Stimulated activated CD8-positive, alpha-beta memory T cell treated with anti-CD3 and anti-CD28 coated beads, Interleukin-12 subunit alpha, Interleukin-12 subunit beta, amount 100 ng/mL, for 24 hours (primary cell): ENCODE data around the gene PTPRA.
"Not testable (repeated sequence)": the region's sequence is repeated elsewhere in the genome, so short reads cannot be mapped to it uniquely, and the experiment has no call there.

Experiments
- DNase-seq: peaks from one replicate; pipeline ENCODE4 v3.0.0-alpha.2; 2020; ENCODE audit errors: extremely low read depth

PTPRA gene

GRCh38 chr20:2889797-2890196 lies 16.5 kb downstream of the PTPRA start:
- DNase-seq, result no peak

GRCh38 chr20:2890742-2891141 lies 17.5 kb downstream of the PTPRA start:
- no peak for DNase-seq

DNA sequence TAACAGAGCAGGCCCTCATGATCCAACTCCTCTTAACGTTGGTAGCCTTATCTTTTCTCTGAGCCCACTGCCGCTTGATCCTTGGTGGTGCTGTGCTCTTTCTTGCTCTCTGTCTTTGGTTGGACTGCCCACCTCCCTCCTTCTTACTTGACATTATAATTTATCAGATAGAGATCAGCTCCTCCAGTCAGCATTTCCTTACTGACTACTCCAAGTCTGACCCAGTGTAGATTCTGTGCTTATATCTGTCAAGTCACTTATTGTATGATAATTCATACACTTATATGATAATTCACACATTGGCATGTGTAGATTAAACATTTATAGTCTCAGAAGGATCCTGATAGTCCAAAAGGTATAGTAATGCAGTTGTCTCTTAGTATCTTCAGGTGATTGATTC lies 18.1 kb downstream of the PTPRA start:
- DNase-seq, result no peak

- DNase-seq, result no peak
Measured at GRCh38 chr20:2892376-2892775, 19.1 kb downstream of the PTPRA start.

- no peak for DNase-seq
Measured at GRCh38 chr20:2894221-2894620, 20.9 kb downstream of the PTPRA start.

GRCh38 chr20:2895154-2895553 lies 21.9 kb downstream of the PTPRA start:
- not testable (repeated sequence) for DNase-seq

GRCh38 chr20:2899243-2899642 lies 26.0 kb downstream of the PTPRA start:
- no peak for DNase-seq

- no peak for DNase-seq
Measured at GRCh38 chr20:2900845-2901592, 27.7 kb downstream of the PTPRA start.

DNA sequence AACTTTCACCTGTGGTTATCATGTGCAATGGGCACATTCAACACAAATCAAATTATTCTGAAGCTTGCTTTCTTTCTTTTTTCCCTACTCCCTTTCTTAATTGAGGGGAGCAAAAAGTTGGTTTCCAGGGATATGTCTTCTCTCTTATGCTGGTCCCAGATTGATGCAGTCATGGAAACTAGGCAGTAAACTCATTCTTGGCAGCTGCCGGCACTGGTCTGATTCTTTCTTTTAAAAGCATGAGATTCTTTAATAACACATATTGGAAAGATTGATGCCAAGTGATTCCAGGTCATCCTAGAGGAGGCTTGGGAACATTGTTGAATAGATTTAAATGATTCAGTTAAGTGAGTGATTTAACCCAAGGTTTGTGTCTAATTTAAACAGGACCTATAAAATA lies 29.0 kb downstream of the PTPRA start:
- DNase-seq, result no peak

GRCh38 chr20:2902818-2903217 lies 29.5 kb downstream of the PTPRA start:
- no peak for DNase-seq

DNA sequence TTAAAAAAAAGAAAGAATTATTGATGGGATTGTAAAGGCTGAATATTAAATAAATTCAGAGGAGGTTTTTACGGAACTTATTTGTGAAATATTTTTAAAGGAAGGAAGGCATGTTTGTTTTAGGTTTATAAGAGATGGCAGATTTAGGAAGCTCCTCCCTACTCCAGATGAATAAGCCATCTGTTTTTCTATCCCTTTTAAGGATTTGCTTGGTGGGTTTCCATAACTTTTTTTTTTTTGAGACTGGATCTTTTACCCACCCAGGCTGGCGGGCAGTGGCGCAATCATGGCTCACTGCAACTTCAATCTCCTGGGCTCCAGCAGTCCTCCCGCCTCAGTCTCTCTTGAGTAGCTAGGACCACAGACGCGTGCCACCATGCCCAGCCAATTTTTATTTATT lies 30.4 kb downstream of the PTPRA start:
- no peak for DNase-seq

DNA sequence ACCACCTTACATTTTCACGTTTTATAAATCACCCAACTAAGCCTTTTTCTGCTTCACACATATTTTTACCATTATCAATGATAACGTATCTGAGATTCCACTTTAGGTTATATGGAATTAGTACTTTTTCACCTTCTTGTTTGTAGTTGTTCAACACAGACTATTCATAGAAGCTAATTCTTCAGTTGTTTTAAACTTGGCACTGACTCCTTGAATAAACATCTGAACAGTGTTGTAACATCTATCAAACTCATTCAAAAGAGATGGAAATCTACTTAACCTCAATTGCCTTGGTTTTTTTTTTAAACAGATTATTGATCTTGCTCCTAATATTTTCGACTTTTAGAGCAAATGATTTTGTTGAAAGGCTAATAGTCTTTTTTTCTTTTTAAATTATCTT lies 34.2 kb downstream of the PTPRA start:
- no peak for DNase-seq

GRCh38 chr20:2909953-2910352 lies 36.7 kb downstream of the PTPRA start:
- no peak for DNase-seq

GRCh38 chr20:2911200-2911599 lies 37.9 kb downstream of the PTPRA start:
- DNase-seq, result no peak

- no peak for DNase-seq
Measured at GRCh38 chr20:2914160-2914559, 40.9 kb downstream of the PTPRA start.

DNA sequence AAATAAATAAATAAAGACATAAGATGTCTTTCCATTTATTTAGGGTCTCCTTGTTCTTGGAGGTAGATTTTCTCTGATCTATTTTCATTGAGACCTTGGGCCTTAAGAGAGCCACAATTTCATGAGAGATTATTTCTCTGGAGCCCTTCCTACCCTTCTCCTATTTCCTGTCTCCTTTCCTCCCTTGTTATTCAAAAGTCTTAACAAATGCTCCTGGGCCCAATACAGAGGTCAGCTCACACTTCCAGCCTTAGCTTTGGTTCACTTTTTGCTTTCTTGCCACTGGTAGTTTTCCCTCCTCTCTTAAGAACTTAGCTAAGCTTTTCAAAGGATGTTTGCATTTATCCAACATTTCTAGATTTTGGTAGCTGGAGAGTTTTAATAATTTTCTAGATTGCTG lies 44.0 kb downstream of the PTPRA start:
- DNase-seq, result no peak

DNA sequence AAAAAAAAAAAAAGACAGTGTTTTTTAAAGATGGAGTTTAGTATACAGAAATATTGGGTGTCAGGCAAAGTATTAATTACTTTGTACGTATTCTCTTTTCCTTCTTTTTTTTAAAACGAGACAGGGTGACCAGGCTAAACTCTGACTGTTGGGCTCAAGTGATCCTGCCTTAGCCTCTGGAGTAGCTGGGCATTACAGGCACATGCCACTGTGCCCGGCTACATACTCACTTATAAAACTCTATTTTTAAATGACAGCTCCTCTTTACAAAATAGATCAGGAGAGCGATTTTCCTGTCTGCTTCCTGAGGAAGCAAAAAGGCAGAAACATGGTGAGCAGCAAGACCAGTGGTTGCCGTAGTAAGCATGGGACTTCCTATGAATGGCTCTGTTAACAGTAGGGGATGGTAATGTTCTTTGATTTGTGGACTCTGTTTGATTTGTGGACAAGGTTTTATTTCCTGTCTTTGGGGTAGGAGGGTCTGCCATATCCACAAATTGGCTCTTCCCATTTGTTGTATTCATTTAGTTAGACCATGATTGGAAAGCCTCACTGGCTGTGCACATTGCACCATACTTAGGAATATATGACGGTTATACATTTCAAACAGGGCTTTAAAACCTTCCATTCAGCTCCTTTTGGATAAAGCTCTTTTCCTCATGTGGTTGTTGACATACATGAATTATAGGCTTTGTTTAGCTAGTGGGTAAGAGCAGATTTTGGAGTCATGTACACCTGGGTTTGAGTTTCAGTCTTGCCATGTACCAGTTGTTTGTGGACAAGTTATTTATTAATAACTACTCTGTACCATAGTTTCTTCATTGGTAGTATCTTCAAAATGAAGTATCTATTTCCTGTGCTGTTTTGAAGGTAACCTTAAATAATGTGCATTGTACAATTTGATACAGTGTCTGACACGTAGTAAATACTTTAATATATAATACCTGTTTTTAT lies 45.1 kb downstream of the PTPRA start:
- no peak for DNase-seq

DNA sequence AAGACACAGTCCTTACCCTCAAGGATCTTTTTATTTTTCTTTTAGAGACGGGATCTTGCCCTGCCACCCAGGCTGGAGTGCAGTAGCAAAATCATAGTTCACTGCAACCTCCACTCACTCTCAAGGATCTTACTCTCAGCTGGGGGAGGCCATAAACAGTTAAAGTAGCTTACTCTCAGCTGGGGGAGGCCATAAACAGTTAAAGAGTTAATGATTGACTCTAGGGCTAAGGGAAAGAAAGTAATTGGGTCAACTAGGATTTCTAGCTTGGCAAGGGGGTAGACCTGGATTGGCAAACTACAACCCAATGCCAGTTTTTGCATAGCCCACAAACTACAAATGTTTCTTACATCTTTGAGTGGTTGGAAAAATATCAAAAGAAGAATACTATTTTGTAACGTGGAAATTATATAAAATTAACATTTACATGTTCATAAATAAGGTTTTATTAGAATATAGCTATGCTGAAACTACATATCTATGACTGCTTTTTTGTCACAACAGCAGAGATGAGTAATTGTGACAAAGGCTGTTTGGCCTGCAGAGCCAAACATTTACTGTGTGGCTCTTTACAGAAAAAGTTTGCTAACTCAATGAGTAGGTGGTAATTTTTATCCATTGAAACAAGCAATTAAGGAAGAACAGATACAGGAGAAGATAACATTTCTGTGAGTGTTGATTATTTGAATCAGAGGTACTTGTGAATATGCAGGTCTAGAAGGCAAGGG lies 46.4 kb downstream of the PTPRA start:
- DNase-seq, result no peak

DNA sequence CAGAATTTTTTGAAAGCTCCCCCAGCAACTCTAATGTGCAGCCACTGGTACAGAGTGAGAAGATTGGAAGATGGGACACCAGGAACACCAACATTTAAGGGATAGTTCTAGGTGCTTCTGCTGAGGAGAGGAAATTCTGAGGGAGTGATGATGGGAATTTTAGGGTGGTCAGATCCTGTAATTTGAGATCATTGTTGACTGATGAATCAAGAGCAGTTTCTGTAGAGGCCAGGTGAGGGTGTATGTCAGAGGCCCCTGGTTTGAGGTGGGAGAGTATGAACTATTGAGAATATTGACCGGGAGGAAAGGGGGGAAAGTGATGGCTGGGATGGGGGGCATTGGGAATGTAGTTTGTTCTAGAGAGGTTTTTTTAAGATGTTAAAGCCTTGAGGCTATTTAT lies 47.2 kb downstream of the PTPRA start:
- no peak for DNase-seq

DNA sequence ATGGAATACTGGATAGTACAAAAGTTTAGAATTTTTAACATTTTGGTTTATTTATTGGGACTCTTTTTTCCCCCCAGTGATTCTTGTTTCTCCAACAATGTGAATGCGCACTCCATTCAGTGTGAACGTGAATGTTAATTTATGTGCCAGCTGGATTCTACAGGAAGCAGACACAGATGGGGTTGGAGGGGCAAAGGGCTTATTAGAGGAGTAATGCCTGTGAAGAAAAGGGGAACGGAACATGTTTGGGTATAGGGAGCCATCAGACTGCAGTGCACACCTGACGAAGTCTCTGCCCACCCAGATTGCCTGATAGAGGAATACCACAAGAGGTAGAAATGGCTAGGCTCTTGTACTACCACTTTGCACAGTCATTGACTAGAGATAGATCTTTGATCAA lies 48.2 kb downstream of the PTPRA start:
- no peak for DNase-seq

DNA sequence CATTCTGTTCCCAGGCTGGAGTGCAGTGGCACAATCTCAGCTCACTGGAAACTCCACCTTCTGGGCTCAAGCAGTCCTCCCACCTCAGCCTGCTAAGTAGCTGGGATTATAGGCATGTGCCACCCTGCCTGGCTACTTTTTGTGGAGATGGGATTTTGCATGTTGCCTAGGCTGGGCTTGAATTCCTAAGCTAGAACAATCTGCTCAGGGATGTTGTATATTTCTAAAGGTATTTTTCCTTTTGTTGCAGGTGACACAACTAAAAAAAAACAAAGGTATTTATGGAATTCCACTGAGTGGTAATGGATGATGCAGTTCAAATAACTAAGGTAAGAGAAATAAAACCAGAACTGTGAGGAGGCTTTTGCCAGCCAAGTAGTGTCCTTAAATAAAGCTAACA lies 49.7 kb downstream of the PTPRA start:
- no peak for DNase-seq

GRCh38 chr20:2930538-2930937 lies 57.3 kb downstream of the PTPRA start:
- DNase-seq, result no peak
